Loucy (cell line): ENCODE measurements around the gene CEMIP2.

Source experiments
- EZH2phosphoT487 ChIP-seq: fragments of 200-600 bp; IDR thresholded peaks from 2 replicates; pipeline ENCODE4 v1.6.1; 2018; ENCODE audit warnings: antibody characterized with exemption, mild to moderate bottlenecking, moderate library complexity, borderline replicate concordance
- TF ChIP-seq, protein P1 (sequence below): fragments of 200-600 bp; sonication (generic); conservative IDR thresholded peaks from 2 replicates; pipeline ENCODE4 v1.5.1; 2014; ENCODE audit warnings: mild to moderate bottlenecking, antibody characterized with exemption, low read length

GRCh38 chr9:71760901-71761300 is 7.4 kb downstream of the CEMIP2 start:
- TF ChIP-seq, protein P1, sequence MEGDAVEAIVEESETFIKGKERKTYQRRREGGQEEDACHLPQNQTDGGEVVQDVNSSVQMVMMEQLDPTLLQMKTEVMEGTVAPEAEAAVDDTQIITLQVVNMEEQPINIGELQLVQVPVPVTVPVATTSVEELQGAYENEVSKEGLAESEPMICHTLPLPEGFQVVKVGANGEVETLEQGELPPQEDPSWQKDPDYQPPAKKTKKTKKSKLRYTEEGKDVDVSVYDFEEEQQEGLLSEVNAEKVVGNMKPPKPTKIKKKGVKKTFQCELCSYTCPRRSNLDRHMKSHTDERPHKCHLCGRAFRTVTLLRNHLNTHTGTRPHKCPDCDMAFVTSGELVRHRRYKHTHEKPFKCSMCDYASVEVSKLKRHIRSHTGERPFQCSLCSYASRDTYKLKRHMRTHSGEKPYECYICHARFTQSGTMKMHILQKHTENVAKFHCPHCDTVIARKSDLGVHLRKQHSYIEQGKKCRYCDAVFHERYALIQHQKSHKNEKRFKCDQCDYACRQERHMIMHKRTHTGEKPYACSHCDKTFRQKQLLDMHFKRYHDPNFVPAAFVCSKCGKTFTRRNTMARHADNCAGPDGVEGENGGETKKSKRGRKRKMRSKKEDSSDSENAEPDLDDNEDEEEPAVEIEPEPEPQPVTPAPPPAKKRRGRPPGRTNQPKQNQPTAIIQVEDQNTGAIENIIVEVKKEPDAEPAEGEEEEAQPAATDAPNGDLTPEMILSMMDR = no peak
- TF ChIP-seq EZH2phosphoT487 = no peak
